Mucosa of stomach (tissue), 1 donor: Measurements from ENCODE around the gene BMERB1.
"Not testable (repeated sequence)": the region's sequence is repeated elsewhere in the genome, so short reads cannot be mapped to it uniquely, and the experiment has no call there.

ENCODE experiments used
- H3K27me3 ChIP-seq: one replicate; pipeline ENCODE4 v1.7.0; 2013; ENCODE audit warnings: mild to moderate bottlenecking, low read length; ENCODE audit not compliant: control insufficient read depth, insufficient read depth
- H3K36me3 ChIP-seq: one replicate; pipeline ENCODE4 v1.7.0; 2013; ENCODE audit warnings: low read length; ENCODE audit not compliant: control insufficient read depth, insufficient read depth
- H3K4me1 ChIP-seq: one replicate; pipeline ENCODE4 v1.7.0; 2013; ENCODE audit warnings: mild to moderate bottlenecking, low read length; ENCODE audit not compliant: control insufficient read depth, insufficient read depth
- H3K4me3 ChIP-seq: one replicate; pipeline ENCODE4 v1.7.0; 2013; ENCODE audit warnings: low read length
- H3K9ac ChIP-seq: one replicate; pipeline ENCODE4 v1.7.0; 2013; ENCODE audit warnings: mild to moderate bottlenecking, low read length, moderate library complexity
- H3K9me3 ChIP-seq: one replicate; pipeline ENCODE4 v1.7.0; 2013; ENCODE audit warnings: mild to moderate bottlenecking, low read length, moderate library complexity; ENCODE audit not compliant: control insufficient read depth
- donor health status: Pancreatic carcinoma.

BMERB1 gene

GRCh38 chr16:15403392-15403995 is 30.9 kb upstream of the BMERB1 start:
- Histone ChIP-seq H3K27me3 (no peaks in the 10 kb centered on the region), H3K9ac (no peak overlapping the region), H3K36me3 (no peaks in the 10 kb centered on the region), H3K4me1 (no peaks in the 10 kb centered on the region), H3K4me3 (no peak overlapping the region), H3K9me3 (no peaks in the 10 kb centered on the region)

- H3K27me3 ChIP-seq, H3K4me3 ChIP-seq, H3K36me3 ChIP-seq, H3K9me3 ChIP-seq, H3K4me1 ChIP-seq, H3K9ac ChIP-seq: not testable (repeated sequence)
Observed at GRCh38 chr16:15404091-15404490, 30.3 kb upstream of the BMERB1 start.

DNA sequence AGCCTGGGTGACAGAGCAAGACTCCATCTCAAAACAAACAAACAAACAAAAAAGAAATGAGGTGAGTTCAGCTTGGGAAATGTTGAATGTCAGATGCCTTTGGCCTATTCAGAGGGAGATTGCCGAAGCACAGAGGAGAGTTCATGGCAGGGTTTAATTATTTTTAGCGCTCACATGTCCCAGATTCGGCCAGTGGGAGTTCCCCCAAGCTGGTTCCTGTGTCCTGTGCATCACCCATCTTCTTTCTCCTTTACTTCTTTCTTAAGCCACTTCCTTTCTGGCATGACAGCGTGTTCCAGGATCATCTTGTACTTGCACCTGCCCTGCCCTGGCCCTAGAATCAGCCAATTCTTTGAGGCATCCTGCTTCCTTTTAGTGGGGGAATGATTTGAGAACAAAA is 29.6 kb upstream of the BMERB1 start:
- H3K4me3 ChIP-seq = no peak overlapping the region
- H3K9me3 ChIP-seq = no peaks in the 10 kb centered on the region
- H3K36me3 ChIP-seq = no peaks in the 10 kb centered on the region
- H3K27me3 ChIP-seq = no peaks in the 10 kb centered on the region
- H3K9ac ChIP-seq = no peak overlapping the region
- H3K4me1 ChIP-seq = no peaks in the 10 kb centered on the region

DNA sequence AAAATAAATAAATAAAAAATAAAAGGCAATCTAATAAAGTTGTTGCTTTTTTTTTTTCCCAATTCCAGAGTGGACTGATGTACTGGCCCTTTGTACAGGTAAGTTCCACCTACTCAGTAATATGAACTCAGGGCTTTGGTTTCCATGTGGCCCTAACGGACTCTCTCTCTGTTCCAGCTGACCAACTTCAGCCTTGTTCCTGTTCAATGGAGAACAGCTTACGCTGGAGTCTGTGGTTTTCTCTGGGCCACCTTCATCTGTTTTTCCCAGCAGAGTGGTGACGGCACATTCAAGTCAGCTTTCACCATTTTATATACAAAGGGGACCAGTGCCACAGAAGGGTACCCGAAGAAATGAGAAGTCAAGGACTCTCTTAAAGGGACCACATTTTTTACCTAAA is 26.6 kb upstream of the BMERB1 start:
- H3K27me3 ChIP-seq, H3K9me3 ChIP-seq, H3K9ac ChIP-seq, H3K4me1 ChIP-seq, H3K4me3 ChIP-seq, H3K36me3 ChIP-seq: not testable (repeated sequence)

- not testable (repeated sequence) for H3K27me3 ChIP-seq, H3K9me3 ChIP-seq, H3K4me1 ChIP-seq, H3K9ac ChIP-seq, H3K36me3 ChIP-seq, H3K4me3 ChIP-seq
Observed at GRCh38 chr16:15409476-15409875, 24.9 kb upstream of the BMERB1 start.

DNA sequence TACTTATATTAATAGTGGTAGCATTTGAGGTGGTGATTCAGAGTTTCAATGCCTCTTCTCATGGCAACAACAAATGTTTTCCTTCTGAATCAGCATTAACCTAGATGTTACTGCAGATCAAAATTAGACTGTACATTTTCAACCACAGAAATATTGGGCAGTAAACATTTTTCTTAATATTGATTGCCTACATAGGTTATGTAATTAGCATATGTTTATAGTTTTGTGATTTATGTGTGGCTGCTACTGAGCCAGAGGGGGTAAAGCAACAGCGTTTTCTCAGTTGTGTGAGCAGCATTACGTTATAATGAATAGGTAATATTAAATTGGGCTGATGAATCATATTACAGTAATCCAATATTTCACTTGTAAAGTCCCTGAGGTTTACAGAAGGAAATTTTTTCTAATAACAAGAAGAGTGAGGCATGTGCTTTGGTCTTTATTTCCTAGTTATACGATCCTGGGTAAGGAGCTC is 18.8 kb upstream of the BMERB1 start:
- Histone ChIP-seq H3K4me1 (no peaks in the 10 kb centered on the region), H3K9me3 (no peaks in the 10 kb centered on the region), H3K27me3 (no peaks in the 10 kb centered on the region), H3K36me3 (no peaks in the 10 kb centered on the region), H3K4me3 (no peak overlapping the region), H3K9ac (no peak overlapping the region)

DNA sequence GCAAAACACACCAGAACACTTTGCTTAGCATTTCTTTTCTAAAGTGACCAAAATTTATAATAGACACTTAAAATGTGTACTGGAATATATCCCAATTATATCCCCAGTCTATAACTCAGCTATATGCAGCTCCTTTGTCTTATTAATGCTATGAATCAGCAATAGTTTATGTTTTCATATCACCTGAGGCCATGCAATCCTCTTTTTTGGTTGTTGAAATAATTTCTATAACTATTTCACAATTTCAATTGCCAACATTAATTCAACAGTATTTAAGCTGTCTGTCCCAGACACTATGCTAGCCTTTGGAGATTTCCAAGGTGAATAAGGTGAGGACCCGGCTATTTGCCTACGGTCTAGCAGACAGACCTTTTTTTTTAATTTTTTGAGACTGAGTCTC is 17.2 kb upstream of the BMERB1 start:
- no peak overlapping the region for H3K9ac ChIP-seq

DNA sequence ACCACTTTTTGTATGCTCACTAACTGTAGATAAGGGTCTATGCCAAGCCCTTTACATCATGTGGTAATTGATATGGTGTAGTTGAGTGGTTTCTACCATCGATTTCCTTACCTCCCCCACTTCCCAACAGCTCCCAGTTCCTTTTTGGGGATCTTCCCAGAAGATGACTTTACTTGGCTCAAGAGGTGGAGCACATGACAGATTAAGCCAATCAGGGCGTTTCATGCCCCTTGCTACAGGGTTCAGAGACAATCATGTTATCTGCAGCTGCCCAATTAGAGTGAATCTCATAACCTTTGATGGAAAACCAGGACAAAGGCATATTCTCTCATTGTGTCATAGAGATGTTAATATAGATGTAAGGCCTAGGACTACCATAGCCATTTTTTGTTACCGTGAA is 16.2 kb upstream of the BMERB1 start:
- Histone ChIP-seq H3K36me3 (no peaks in the 10 kb centered on the region), H3K4me3 (no peak overlapping the region), H3K9ac (no peak overlapping the region), H3K27me3 (no peaks in the 10 kb centered on the region), H3K9me3 (no peaks in the 10 kb centered on the region), H3K4me1 (peaks cover 7% of the 10 kb centered on the region)

More for the DNA sequence above, 17.2 kb upstream of the BMERB1 start:
- Histone ChIP-seq H3K36me3 (no peaks in the 10 kb centered on the region), H3K4me1 (peaks cover 3% of the 10 kb centered on the region), H3K27me3 (no peaks in the 10 kb centered on the region), H3K4me3 (no peak overlapping the region), H3K9me3 (no peaks in the 10 kb centered on the region)

GRCh38 chr16:15421696-15422095 is 12.7 kb upstream of the BMERB1 start:
- H3K27me3 ChIP-seq, H3K9ac ChIP-seq, H3K4me1 ChIP-seq, H3K36me3 ChIP-seq, H3K9me3 ChIP-seq, H3K4me3 ChIP-seq: not testable (repeated sequence)

- Histone ChIP-seq H3K4me3 (no peak overlapping the region), H3K36me3 (no peaks in the 10 kb centered on the region), H3K9me3 (no peaks in the 10 kb centered on the region), H3K9ac (no peak overlapping the region), H3K27me3 (no peaks in the 10 kb centered on the region), H3K4me1 (peaks cover 7% of the 10 kb centered on the region)
Observed at GRCh38 chr16:15422222-15422621, 12.2 kb upstream of the BMERB1 start.

DNA sequence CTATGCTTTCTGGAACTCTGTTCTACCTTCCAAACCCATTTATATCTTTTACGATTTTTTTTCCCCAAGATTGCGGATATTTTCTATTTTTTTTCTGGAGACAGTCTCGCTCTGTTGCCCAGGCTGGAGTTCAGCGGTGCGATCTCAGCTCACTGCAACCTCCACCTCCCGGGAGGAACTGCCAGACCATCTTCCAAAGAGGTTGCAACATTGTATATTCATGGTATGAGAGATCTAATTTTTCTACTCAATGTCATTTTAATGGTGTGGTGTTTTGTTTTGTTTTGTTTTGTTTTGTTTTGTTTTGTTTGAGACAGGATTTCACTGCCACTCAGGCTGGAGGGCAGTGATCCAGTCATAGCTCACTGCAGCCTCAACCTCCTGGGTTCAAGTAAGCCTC is 8.5 kb upstream of the BMERB1 start:
- peaks cover 7% of the 10 kb centered on the region for H3K4me1 ChIP-seq
- H3K36me3 ChIP-seq = no peaks in the 10 kb centered on the region
- H3K4me3 ChIP-seq = no peak overlapping the region
- H3K27me3 ChIP-seq = no peaks in the 10 kb centered on the region
- no peaks in the 10 kb centered on the region for H3K9me3 ChIP-seq
- no peak overlapping the region for H3K9ac ChIP-seq

DNA sequence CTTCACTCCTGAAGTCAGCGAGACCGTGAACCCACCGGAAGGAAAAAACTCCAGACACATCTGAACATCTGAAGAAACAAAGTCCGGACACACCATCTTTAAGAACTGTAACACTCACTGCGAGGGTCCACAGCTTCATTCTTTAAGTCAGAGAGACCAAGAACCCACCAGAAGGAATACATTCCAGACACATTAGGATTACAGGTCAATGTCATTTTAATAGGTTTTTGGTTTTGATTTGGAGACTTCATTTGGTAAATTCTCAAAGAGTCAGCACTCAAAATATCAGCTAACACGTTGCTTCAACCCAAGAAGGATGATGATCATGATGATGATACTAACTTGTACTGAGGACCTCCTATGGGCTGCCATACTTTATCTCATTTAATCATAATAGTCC is 7.6 kb upstream of the BMERB1 start:
- Histone ChIP-seq H3K4me1 (peaks cover 7% of the 10 kb centered on the region), H3K9me3 (no peaks in the 10 kb centered on the region), H3K9ac (no peak overlapping the region), H3K36me3 (no peaks in the 10 kb centered on the region), H3K27me3 (no peaks in the 10 kb centered on the region), H3K4me3 (no peak overlapping the region)

DNA sequence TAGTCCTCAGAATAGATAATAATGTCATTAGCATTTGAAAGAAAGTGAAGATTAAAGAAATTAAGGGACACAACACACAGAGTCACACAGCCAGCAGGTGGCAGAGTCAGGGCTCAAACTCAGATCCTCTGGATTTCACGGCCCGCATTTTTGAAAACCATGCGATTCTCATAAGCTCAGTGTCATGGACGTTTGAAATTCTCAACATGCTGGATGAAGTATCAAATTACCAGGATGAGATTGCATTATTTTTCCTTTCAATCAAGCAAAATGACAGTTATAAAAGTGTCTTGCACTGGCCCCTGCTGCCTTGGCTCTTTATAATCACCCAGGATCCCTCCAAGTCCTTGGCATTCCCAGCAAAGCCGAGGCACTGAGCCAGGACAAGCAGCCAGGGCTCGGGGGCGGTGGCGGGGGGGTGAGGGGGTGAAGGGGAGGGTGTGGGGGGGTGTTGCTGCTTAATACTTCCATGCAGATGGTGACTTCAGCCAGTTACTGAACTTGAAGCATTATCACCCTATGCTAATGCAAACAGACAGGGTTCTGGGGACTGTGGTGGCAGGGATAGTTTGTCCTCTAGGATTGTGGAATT is 6.6 kb upstream of the BMERB1 start:
- no peaks in the 10 kb centered on the region for H3K27me3 ChIP-seq
- H3K36me3 ChIP-seq = no peaks in the 10 kb centered on the region
- H3K9ac ChIP-seq = no peak overlapping the region
- no peak overlapping the region for H3K4me3 ChIP-seq
- no peaks in the 10 kb centered on the region for H3K4me1 ChIP-seq
- no peaks in the 10 kb centered on the region for H3K9me3 ChIP-seq
